GM21576 (cell line): Measurements from ENCODE around the gene ASPHD2.

Source experiments
- ATAC-seq: cut with Tn5 transposase; IDR thresholded peaks from one replicate; pipeline ENCODE4 v1.9.1; 2021; ENCODE audit warnings: mild to moderate bottlenecking, moderate library complexity; ENCODE audit not compliant: unreplicated experiment

ASPHD2 gene

DNA sequence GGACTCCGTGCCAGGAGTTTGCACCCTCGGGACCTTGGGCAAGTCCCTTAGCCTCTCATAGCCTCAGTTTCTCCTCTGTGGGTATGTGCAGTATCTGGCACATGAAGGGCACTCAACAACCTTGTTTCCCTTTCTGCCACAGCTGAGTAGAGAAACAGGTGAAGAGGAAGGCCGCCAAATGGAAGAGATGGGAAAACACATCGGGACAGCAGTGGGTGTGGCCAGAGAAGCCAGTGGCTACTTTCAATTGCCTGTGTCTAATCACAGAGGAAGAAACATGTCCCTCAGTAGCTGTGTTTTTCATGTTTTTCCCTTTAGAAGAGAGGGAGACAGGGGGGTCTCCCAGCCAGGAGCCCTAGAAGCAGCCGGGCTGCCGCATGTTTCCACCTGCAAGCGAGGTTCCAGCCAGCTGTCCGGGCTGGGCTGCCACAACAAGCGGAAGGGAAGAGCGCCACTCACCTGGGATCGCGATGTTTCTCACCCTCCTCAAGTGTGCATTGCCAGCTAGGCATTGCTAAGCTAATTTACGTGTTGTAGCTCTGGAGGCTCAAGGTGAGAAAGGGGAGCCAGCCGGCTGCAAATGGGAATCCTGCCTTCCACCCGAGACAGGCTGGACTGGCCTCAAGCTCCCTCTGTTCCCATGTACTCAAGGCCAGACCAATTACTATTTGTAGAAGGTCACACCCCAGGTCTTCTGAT, 16.7 kb downstream of the ASPHD2 start:
- ATAC-seq: no peak

GRCh38 chr22:26446808-26447515, 17.9 kb downstream of the ASPHD2 start:
- no peak for ATAC-seq

GRCh38 chr22:26447584-26448329, 18.7 kb downstream of the ASPHD2 start:
- no peak for ATAC-seq

DNA sequence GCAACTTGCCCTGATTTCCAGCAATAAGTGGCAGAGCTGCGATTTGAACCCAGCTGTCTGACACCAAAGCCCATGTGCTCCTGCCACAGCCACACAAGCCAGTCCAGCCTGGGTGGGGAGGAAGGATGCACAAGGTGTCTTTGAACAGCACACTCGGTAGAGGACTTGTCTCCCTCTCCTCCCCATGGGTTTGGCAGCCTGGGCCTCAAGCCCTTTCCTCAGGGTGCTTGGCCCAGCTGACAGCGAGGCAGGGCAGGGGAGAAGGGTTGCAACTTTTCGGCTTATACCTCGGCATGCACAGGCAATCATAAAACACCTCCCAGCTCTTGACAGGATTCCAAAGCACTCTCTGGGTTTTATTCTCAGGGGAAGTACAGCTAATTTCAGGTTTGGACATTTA, 19.3 kb downstream of the ASPHD2 start:
- ATAC-seq: no peak

DNA sequence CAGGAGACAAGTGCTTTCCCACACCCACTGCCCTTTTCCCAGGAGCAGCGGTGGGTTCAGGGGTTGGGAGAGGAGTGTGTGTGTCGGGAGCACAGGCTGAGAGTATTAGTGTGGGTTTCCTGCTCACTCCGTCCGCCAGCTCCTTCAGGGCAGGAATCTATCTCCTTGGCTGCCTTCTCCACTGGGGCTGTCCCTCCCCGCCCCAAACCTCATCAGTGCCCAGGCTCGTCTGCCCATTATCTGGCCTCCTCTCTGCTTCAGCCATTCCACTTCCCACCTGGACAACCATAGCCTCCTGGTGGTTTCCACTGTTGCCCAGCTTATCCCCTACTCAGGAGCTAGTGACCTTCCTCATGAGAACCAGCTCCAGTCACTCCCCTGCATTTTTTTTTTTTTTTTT, 19.9 kb downstream of the ASPHD2 start:
- no peak for ATAC-seq

GRCh38 chr22:26450453-26451185, 21.6 kb downstream of the ASPHD2 start:
- no peak for ATAC-seq

- no peak for ATAC-seq
Measured at GRCh38 chr22:26452236-26453016, 23.4 kb downstream of the ASPHD2 start.

GRCh38 chr22:26453216-26453615, 24.2 kb downstream of the ASPHD2 start:
- no peak for ATAC-seq

DNA sequence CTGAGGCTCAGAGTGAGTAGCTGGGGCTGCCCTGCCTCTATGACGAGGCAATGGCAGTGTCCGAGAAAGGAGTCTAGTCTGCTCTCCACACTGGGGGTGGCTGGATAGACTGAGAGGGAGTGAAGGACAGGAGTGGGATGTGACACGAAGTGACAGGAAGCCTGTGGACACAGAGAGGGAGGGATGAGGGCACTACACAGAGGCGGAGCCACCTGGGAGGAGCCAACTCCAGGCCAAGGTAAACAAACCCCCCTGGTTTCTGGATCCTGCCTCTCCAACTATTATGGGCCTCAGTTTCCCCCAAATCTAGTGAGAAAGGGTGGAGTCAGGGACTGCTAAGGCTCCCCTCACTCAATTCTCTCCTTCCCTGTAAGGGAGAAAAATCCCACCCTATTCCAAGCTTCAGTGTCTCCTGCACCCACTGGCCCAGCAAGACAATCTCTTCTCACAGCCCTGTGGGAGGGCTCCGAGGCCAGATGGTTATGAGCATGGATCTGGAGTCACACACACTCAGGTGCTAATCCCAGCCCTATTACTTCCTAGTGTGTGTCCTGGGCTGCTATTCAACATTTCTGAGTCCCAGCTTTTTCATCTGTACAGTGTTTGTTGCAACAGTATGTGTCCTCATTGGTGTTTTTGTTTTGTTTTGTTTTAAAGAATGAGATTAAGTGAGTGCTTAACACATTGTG, 24.9 kb downstream of the ASPHD2 start:
- ATAC-seq: no peak

DNA sequence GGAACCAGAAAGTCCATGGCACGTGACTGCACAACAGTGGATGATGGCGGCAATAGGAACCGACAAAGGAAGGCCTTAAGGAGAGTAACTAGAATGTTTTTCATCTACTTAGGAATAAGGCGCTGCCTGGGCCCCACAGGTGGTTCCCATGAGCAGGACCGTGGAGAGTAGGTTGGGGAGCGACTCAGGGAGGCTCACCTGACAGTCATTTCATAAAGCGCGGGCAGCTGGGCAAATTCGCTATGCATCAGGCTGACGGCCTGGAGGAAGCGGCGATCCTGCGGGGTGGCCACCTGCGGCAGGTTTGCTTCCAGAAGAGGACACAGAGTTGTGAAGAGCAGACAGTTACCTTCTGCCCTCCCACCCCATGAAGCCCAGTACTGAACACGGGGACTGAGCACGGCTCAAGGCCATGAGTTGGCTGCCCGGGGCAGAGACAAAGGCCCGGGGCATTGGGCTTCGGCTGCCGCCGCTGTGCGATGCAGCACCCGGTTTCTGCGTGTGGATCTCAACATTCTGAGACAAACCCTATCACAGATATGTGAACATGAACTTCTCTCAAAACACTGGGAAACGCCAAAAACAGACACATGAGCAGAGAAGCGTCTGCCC, 28.7 kb downstream of the ASPHD2 start:
- ATAC-seq: no peak

GRCh38 chr22:26460202-26460601, 31.1 kb downstream of the ASPHD2 start:
- no peak for ATAC-seq

DNA sequence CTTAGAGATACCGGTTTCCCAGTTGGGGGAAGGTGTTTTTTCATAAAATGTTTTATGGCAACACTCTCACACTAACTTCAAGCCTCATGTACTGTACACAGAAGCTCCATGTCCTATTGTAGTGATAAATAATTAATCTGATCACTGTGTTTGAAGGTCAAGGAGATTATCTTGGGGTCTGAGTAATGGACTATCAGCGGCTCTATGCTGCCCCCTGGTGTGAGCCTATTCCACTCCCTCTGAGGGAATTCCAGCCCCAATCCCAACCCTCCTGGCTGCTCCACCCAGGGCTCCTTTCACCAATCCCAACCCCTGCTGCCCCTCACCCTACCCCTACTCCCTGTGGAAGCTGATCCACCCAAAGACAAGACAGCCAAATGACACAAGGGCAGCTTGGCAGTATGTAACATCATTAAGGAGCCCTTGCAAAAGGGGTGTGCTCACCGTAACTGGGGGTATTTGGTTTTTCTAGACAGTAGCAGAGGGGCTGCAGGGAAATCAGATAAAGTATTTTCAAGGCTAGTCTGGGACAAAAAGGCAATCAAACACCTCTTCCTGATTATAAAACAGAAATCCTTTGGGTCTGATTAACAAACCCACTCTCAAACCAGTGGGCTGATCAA, 32.2 kb downstream of the ASPHD2 start:
- ATAC-seq: no peak

DNA sequence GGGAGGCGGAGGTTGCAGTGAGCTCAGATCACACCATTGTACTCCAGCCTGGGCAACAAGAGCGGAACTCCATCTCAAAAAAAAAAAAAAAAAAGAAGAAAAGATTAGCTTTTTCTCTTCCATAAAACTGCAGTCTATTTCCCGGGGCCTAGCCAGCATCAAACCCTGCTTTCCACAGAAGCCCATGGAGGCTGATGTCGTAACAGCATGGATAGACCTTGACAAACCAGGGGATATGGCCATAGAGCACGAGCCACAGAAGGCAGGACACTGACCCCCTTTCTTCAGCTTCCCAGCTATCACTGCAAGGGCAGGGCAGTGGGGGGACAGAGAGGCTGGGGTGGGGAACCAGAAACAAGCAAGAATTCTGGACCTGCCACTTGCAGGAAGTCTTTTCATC, 33.0 kb downstream of the ASPHD2 start:
- ATAC-seq: no peak

DNA sequence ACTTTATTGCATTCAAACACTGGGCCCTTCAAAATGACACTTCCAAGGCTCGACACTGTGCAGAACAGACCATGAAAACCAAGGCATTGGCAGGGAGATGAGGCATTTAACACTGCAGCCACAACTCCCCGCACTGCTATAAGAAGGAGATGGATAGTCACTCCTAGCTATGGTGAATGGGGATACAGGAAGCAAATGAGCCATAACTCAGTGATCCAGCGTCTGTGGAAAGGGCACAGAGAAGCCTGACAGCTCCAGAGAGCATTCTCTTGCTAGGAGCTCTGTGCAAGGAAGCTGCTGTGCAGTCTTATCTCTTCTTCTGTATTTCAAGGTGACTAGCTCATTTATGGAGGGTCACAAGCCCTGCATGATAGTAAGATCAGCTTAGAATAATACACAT, 33.6 kb downstream of the ASPHD2 start:
- no peak for ATAC-seq

GRCh38 chr22:26463101-26463661, 34.1 kb downstream of the ASPHD2 start:
- no peak for ATAC-seq

- ATAC-seq: no peak
Measured at GRCh38 chr22:26463688-26464087, 34.6 kb downstream of the ASPHD2 start.

DNA sequence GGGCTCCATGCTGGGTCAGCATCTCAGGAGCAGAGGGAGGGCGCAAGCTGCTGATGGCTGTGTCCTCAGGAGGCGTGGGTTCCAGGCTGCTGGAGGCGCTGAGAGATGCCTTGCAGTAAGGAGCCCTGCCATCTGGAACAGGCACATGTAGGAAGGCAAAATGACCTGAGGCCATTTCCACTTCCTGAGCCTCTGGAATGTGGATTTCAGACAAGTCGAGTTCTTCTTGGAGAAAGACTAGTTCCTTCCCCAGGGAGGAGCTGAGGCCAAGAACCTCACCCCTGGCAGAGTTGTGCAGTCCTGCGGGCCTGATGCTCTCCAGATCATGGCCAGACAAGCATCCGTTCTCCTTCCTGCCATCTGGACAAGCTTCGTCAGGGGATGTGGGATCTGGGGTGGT, 35.3 kb downstream of the ASPHD2 start:
- no peak for ATAC-seq

DNA sequence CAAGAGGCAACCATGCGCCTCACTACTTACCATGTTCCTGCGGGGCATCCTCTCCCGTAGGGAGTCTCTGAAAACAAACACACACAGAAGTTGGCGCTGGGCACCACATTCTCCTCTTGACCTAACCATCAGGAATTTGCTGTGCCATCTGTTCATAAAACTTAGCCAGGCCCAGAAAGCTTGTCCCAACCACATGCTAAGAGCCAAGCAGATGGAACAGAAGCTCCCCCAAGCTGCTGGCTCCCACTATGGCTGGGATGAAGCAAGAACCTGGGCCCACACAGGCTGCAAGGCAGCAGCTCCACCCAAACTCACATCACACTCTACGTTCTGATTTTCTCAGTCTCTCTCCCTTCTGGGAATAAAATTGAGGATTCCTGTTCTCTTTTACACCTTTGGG, 37.1 kb downstream of the ASPHD2 start:
- ATAC-seq: no peak

DNA sequence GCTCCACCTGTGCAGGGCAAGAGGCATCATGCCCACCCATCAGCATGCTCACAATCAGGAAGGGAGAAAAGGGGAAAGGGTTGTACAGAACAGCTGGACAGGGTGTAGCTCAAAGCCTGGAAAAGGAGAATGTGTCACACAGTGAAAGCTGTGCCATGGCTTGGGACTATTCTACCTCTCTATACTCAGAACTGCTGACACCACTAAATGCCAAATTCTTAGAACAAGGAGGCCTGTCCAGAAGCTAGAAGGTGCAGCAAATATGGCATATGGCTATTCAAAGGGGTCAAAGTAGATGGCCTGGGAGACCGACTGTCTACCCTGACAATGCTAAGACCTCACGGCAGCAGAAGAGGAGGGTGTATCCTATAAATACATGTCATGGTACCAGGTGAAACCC, 41.7 kb downstream of the ASPHD2 start:
- ATAC-seq: no peak
